ENCODE results near the gene CYP2F1.

DNA sequence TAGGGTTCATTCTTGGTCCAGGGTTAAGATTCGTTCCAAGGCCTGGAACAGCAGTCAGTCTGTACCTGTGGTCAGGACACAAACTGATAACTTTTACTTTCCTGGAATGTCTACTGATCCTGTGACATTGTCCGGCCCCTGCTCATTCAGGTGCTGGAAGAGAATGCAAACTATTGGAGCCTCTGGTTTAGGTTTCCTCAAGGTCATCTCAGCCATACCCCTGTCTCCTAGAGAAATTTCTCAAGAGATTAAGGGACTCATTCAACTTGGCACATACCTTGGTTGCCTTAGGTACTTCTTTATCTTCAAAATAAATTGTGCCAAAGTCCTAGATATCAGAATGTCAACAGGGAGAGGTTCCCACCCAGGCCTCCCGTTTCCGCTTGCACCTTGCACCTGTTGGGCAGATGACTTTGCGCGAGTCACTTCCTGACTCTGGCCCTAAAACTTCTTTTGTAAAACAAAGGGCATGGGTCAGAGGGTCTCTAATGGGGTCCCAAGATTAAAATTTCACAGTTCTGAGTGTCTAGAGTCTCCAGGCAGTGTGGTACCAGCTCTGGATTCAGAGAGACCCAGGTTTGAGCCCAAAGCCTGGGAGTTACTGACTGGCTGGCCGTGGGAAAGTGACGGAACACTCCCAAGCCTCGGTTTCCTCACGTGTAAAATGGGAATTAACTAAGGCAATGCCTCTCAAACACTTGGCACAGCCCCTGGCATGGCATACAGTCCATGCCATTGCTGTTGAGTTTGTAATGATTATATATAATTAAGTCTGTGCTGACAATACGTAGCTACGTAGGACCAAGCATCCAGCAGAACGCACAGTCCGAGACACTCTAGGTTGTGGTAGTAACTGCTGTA, 52.9 kb downstream of the CYP2F1 start:
- TF ChIP-seq, protein P1, sequence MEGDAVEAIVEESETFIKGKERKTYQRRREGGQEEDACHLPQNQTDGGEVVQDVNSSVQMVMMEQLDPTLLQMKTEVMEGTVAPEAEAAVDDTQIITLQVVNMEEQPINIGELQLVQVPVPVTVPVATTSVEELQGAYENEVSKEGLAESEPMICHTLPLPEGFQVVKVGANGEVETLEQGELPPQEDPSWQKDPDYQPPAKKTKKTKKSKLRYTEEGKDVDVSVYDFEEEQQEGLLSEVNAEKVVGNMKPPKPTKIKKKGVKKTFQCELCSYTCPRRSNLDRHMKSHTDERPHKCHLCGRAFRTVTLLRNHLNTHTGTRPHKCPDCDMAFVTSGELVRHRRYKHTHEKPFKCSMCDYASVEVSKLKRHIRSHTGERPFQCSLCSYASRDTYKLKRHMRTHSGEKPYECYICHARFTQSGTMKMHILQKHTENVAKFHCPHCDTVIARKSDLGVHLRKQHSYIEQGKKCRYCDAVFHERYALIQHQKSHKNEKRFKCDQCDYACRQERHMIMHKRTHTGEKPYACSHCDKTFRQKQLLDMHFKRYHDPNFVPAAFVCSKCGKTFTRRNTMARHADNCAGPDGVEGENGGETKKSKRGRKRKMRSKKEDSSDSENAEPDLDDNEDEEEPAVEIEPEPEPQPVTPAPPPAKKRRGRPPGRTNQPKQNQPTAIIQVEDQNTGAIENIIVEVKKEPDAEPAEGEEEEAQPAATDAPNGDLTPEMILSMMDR (CRISPR knock-in tag; IDR thresholded peaks at IDR 0.05) = no peak
- TF ChIP-seq CHD2 (IDR thresholded peaks at IDR 0.05; ENCODE audit: low read depth, low read length) (no peak), NR2C2 (CRISPR knock-in tag; IDR thresholded peaks at IDR 0.05; ENCODE audit: borderline replicate concordance) (no peak)

Data from HepG2 (cell line).